T-helper 1 cell treated with Interleukin-12 subunit alpha and Interleukin-12 subunit beta and Interleukin-4 antibody, amounts not matched to agents 30 μg/mL and 1 μg/mL, for 36 hours (primary cell): ENCODE results near the gene RAP1B.
A peak's percentile ranks its signal among the peaks of the same experiment; 100 is the strongest.
"Not testable (repeated sequence)": the region's sequence is repeated elsewhere in the genome, so short reads cannot be mapped to it uniquely, and the experiment has no call there.

Source experiments
- H3K27ac Mint-ChIP-seq: one replicate; pipeline ENCODE4 v1.8.0; 2021; ENCODE audit warnings: mild to moderate bottlenecking, mixed read lengths
- H3K27me3 Mint-ChIP-seq: one replicate; pipeline ENCODE4 v1.8.0; 2021; ENCODE audit warnings: low read depth, mixed read lengths
- H3K36me3 Mint-ChIP-seq: one replicate; pipeline ENCODE4 v1.8.0; 2021; ENCODE audit warnings: low read depth, mixed read lengths
- H3K4me1 Mint-ChIP-seq: one replicate; pipeline ENCODE4 v1.8.0; 2021; ENCODE audit warnings: low read depth, mixed read lengths
- H3K4me3 Mint-ChIP-seq: one replicate; pipeline ENCODE4 v1.8.0; 2021; ENCODE audit warnings: mild to moderate bottlenecking, moderate library complexity, mixed read lengths
- H3K9me3 Mint-ChIP-seq: one replicate; pipeline ENCODE4 v1.8.0; 2021; ENCODE audit warnings: mixed read lengths

Gene RAP1B

GRCh38 chr12:68675101-68675842 is 64.6 kb downstream of the RAP1B start:
- Mint-ChIP-seq H3K27ac (peak overlapping the region; percentile 84), H3K36me3 (peaks cover 6% of the 10 kb centered on the region), H3K4me3 (peak overlapping the region; percentile 55), H3K4me1 (peaks cover 33% of the 10 kb centered on the region), H3K27me3 (no peaks in the 10 kb centered on the region), H3K9me3 (no peaks in the 10 kb centered on the region)

- H3K27ac Mint-ChIP-seq, H3K9me3 Mint-ChIP-seq, H3K27me3 Mint-ChIP-seq, H3K36me3 Mint-ChIP-seq, H3K4me3 Mint-ChIP-seq: not testable (repeated sequence)
- peaks cover 26% of the 10 kb centered on the region for H3K4me1 Mint-ChIP-seq
Measured at GRCh38 chr12:68676854-68677253, 66.2 kb downstream of the RAP1B start.

GRCh38 chr12:68686262-68686594 is 75.5 kb downstream of the RAP1B start:
- Mint-ChIP-seq H3K4me3 (peak overlapping the region; percentile 94), H3K4me1 (peaks cover 26% of the 10 kb centered on the region)

GRCh38 chr12:68686595-68687521 is 76.2 kb downstream of the RAP1B start, which contains the start of gene NUP107:
NUP107 (plus strand) TSS chr12:68686978; CDS start chr12:68687066, 88 bp downstream.
- peaks cover 26% of the 10 kb centered on the region for H3K4me1 Mint-ChIP-seq
- no peaks in the 10 kb centered on the region for H3K27me3 Mint-ChIP-seq
- H3K36me3 Mint-ChIP-seq, result peaks cover 11% of the 10 kb centered on the region
- H3K4me3 Mint-ChIP-seq, result peak within 1 kb of the TSS; percentile 94
- no peaks in the 10 kb centered on the region for H3K9me3 Mint-ChIP-seq
- H3K27ac Mint-ChIP-seq, result peak within 1 kb of the TSS; percentile 94

More at GRCh38 chr12:68686262-68686594, 75.5 kb downstream of the RAP1B start:
- H3K9me3 Mint-ChIP-seq, result no peaks in the 10 kb centered on the region
- H3K27ac Mint-ChIP-seq, result peak overlapping the region; percentile 94
- H3K36me3 Mint-ChIP-seq, result peaks cover 11% of the 10 kb centered on the region
- no peaks in the 10 kb centered on the region for H3K27me3 Mint-ChIP-seq

- Mint-ChIP-seq H3K4me3 (no peak overlapping the region), H3K27me3 (no peaks in the 10 kb centered on the region), H3K36me3 (peaks cover 51% of the 10 kb centered on the region), H3K9me3 (no peaks in the 10 kb centered on the region), H3K27ac (no peak overlapping the region), H3K4me1 (peaks cover 4% of the 10 kb centered on the region)
Measured at GRCh38 chr12:68695454-68695853, 84.8 kb downstream of the RAP1B start.

- no peaks in the 10 kb centered on the region for H3K9me3 Mint-ChIP-seq
- no peak overlapping the region for H3K4me3 Mint-ChIP-seq
- H3K4me1 Mint-ChIP-seq, result peaks cover 1% of the 10 kb centered on the region
- H3K27me3 Mint-ChIP-seq, result no peaks in the 10 kb centered on the region
- peaks cover 39% of the 10 kb centered on the region for H3K36me3 Mint-ChIP-seq
- H3K27ac Mint-ChIP-seq, result no peak overlapping the region
Measured at GRCh38 chr12:68699486-68699885, 88.8 kb downstream of the RAP1B start.
